Spleen (tissue), 11 donors: ENCODE results near the gene SPG7. TPM values are rescaled to one million over a fixed set of nuclear protein-coding genes. Genes with fewer than 3 reads are reported as not detected.

Experiments used
- DNase-seq: peaks from one replicate; pipeline ENCODE4 v3.0.0-alpha.2; 2020
- H3K27ac ChIP-seq, 8 donors: fragments of 200-600 bp; sonication (generic) in 7 of 8; 1 replicate in 4 of 8; 2 replicates in 4 of 8; pipeline versions ENCODE4 v1.5.0 to v1.8.0; 2016 to 2021; ENCODE audit warnings: inconsistent platforms in 4 of 8, mild to moderate bottlenecking in 4 of 8, moderate library complexity in 1 of 8
- H3K27me3 ChIP-seq, 7 donors: fragments of 200-600 bp; sonication (generic) in 6 of 7; replicated peaks in 1 of 7; 1 replicate in 4 of 7; 2 replicates in 3 of 7; pipeline versions ENCODE4 v1.5.0 to v1.8.0; 2016 to 2021; ENCODE audit warnings: inconsistent platforms in 3 of 7, mild to moderate bottlenecking in 1 of 7
- H3K36me3 ChIP-seq, 6 donors: fragments of 200-600 bp; sonication (generic) in 5 of 6; 1 replicate in 4 of 6; 2 replicates in 2 of 6; pipeline versions ENCODE4 v1.5.0 to v1.8.0; 2016 to 2021; ENCODE audit warnings: inconsistent platforms in 2 of 6
- H3K4me1 ChIP-seq, 6 donors: fragments of 200-600 bp; sonication (generic) in 5 of 6; 1 replicate in 3 of 6; 2 replicates in 3 of 6; pipeline versions ENCODE4 v1.5.0 to v1.8.0; 2016 to 2021; ENCODE audit warnings: inconsistent platforms in 3 of 6
- H3K4me3 ChIP-seq, 8 donors: fragments of 200-600 bp; sonication (generic) in 7 of 8; 1 replicate in 4 of 8; 2 replicates in 4 of 8; pipeline versions ENCODE4 v1.5.0 to v1.8.0; 2016 to 2021; ENCODE audit warnings: inconsistent platforms in 4 of 8, mild to moderate bottlenecking in 4 of 8, moderate library complexity in 2 of 8
- H3K9me3 ChIP-seq, 8 donors: fragments of 200-600 bp; sonication (generic) in 7 of 8; 1 replicate in 4 of 8; 2 replicates in 4 of 8; pipeline versions ENCODE4 v1.5.0 to v1.8.0; 2016 to 2021; ENCODE audit warnings: inconsistent platforms in 4 of 8
- POLR2A ChIP-seq, 3 donors: fragments of 450-650 bp; IDR thresholded peaks; one replicate each; pipeline ENCODE4 v1.5.1; 2017; ENCODE audit warnings: antibody characterized with exemption in 3 of 3, mild to moderate bottlenecking in 1 of 3
- POLR2AphosphoS5 ChIP-seq, 3 donors: sonication (generic); formaldehyde crosslinking; IDR thresholded peaks; one replicate each; pipeline ENCODE4 v1.5.1; 2017; ENCODE audit warnings: antibody characterized with exemption in 3 of 3
- WGBS, 5 donors: extraction: QIAGEN DNeasy Blood & Tissue Kit in 3 of 5; methylation state at CpG; one replicate each; pipeline versions ENCODE4 v1.1.5 to v1.1.7; 2013 to 2018; 5-methylcytosine and 5-hydroxymethylcytosine counted together
- intact Hi-C: fragments of 100-400 bp; cut with DNase I; formaldehyde crosslinking; loops from one replicate; pipeline ENCODE4 v1.15.0; 2023; ENCODE audit warnings: low total_unique reads
- polyA plus RNA-seq, 3 donors: library from polyadenylated mRNA; stranded (reverse); fragments of 200-250 nt; gene quantifications; one replicate each; pipeline ENCODE4 v1.2.1, GENCODE V29; 2013
- total RNA-seq, 7 donors: library from RNA; depleted of rRNA in 3 of 7; stranded (reverse); fragments of >200 nt in 3 of 7; fragmentation: NEBNext Ultra II Directional in 4 of 7; extraction: Animal tissue kit (Norgen Biotek cat#: 25700) in 4 of 7; gene quantifications; one replicate each; pipeline versions ENCODE4 v1.1.0 to v1.2.1, GENCODE V29; 2016 to 2021
- TF ChIP-seq, protein P1 (sequence below), 11 experiments: fragments of 200-600 bp in 7 of 11; fragments of 450-650 bp in 4 of 11; sonication (generic) in 4 of 11; IDR thresholded peaks in 8 of 11; conservative IDR thresholded peaks in 3 of 11; 1 replicate in 7 of 11; 2 replicates in 4 of 11; pipeline versions ENCODE4 v1.4.0 to v1.8.0; 2016 to 2021; ENCODE audit warnings: antibody characterized with exemption in 11 of 11, inconsistent platforms in 4 of 11, mild to moderate bottlenecking in 1 of 11
- donor health status: healthy with polysubstance abuse.
- donor health status: DM: no; HTN: no; CAD: no; lungs with moderate emphysema.
- donor health status: DM: no; HTN: no; CAD: no.
- donor health status: Bipolar disorder and iron deficiency.
- donor health status: healthy.
- donor health status: DM: no; HTN: no; CAD: no.
- donor health status: DM: yes; HTN: yes; CAD: no.

The SPG7 gene
- total and polyA plus RNA-seq, 10 donors: 64.5 to 260 (median 144) TPM

DNA sequence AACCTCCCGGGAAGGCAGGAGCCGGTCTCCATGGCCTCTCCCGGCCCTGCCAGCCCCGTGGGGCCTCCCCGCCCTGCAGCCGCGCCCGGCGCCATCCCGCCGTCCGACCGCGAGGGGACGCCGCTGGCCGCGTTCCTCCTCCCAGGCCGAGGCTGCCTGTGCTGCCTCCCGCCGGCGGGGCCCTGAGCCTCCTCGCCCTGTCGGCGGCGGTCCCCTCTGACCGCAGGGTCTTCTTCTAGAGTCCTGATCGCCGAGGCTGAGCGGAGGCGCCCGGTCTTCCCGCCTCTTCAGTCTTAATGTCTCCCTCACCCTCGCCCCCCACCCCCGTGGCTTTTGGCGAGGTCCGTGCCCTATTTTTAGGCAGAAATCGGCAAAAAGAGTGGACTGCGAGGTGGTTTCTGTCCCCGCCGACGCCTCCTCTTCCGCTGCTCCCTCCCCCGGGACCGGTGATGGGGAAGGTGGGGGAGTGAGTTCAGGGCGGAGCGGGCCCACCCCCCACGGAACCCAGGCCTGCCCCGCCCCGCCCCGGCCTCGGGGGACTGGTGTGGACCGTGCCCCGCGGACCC lies 66.6 kb downstream of the SPG7 start:
- Histone ChIP-seq H3K9me3 (no peaks in the 10 kb centered on the region), H3K4me1 (peaks cover 11 to 38% (median 25%) of the 10 kb centered on the region in 6 donors), H3K4me3 (peak overlapping the region; percentile 13 to 70 (median 37)), H3K36me3 (no peaks in the 10 kb centered on the region), H3K27me3 (peaks cover 5 to 76% (median 42%) of the 10 kb centered on the region in 7 donors), H3K27ac (no peak overlapping the region)
- TF ChIP-seq POLR2AphosphoS5 (IDR thresholded peaks at IDR 0.05) (peak in 2 of 3 donors; percentile 25 to 54), POLR2A (IDR thresholded peaks at IDR 0.05) (no peak)
- TF ChIP-seq, protein P1, sequence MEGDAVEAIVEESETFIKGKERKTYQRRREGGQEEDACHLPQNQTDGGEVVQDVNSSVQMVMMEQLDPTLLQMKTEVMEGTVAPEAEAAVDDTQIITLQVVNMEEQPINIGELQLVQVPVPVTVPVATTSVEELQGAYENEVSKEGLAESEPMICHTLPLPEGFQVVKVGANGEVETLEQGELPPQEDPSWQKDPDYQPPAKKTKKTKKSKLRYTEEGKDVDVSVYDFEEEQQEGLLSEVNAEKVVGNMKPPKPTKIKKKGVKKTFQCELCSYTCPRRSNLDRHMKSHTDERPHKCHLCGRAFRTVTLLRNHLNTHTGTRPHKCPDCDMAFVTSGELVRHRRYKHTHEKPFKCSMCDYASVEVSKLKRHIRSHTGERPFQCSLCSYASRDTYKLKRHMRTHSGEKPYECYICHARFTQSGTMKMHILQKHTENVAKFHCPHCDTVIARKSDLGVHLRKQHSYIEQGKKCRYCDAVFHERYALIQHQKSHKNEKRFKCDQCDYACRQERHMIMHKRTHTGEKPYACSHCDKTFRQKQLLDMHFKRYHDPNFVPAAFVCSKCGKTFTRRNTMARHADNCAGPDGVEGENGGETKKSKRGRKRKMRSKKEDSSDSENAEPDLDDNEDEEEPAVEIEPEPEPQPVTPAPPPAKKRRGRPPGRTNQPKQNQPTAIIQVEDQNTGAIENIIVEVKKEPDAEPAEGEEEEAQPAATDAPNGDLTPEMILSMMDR (IDR thresholded peaks at IDR 0.05 in 8 of 11, conservative IDR thresholded peaks at IDR 0.05 in 3 of 11): peak in 10 of 11 experiments; percentile 23 to 84 (median 64)
- DNase-seq: peak; percentile 85
- WGBS, 5 donors: 1 to 2% (median 1%) methylated on average over 24 to 55 of the region's 55 CpGs
- intact Hi-C loops: loop anchor here (10.0 kb wide), 1 partner anchor 70 kb away; no protein-coding TSS in a partner anchor

DNA sequence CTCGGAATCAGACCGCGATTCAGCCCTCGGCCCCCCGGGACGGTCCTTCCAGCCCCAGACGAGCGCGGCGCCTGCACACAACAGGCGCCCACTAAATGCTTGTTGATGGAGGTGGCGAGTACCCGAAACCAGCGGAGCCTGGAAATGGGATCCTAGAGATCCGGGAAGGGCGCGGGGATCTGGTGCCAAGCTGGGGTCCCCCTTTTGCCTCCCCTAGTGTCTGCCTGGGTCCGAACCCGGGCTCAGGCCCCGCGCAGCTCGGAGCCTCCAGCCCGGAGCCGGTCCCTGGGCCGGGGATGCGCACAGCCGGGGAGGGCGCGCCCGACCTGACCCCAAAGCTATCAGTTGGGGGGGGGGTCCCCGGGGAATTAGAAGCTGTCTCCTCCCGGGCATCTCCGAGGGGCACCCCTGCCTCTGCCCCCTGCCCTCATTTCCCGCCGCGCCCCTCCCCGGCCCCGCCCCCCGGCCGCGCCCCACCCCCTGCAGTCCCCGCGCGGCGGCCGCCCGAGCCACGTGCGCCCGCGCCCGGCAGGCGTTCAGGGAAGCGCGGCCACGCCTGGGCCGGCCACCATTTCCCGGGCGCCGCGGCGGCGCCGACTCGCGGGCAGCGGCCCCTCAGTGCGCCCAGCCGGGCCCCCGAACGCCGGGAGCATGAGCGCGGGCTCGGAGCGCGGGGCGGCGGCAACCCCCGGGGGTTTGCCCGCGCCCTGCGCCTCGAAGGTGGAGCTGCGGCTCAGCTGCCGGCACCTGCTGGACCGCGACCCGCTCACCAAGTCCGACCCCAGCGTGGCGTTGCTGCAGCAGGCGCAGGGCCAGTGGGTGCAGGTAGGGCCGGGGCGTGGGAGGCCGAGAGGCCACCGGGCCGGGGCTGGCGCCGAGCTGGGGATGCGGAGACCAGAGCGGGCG lies 67.3 kb downstream of the SPG7 start, which contains the start of gene CPNE7:
Gene CPNE7, plus strand, starts transcription at position 512 of the 906 bp plus-strand sequence. Its CDS starts 140 bp downstream, at position 652.
- 0 to 3% (median 2%) methylated on average over 6 to 103 of the region's 103 CpGs for WGBS, 5 donors
- intact Hi-C loops: loop anchor here (10.0 kb wide), 1 partner anchor 69 kb away; no protein-coding TSS in a partner anchor
- Histone ChIP-seq H3K27ac (no peak within 1 kb of the TSS), H3K36me3 (no peaks in the 10 kb centered on the region), H3K4me3 (peak within 1 kb of the TSS; percentile 13 to 70 (median 37)), H3K9me3 (no peaks in the 10 kb centered on the region), H3K4me1 (peaks cover 11 to 38% (median 25%) of the 10 kb centered on the region in 6 donors), H3K27me3 (peaks cover 5 to 69% (median 40%) of the 10 kb centered on the region in 7 donors)
- TF ChIP-seq, protein P1 (IDR thresholded peaks at IDR 0.05 in 8 of 11, conservative IDR thresholded peaks at IDR 0.05 in 3 of 11): no peak
- TF ChIP-seq POLR2A (IDR thresholded peaks at IDR 0.05) (no peak), POLR2AphosphoS5 (IDR thresholded peaks at IDR 0.05) (no peak)
- no peak for DNase-seq

DNA sequence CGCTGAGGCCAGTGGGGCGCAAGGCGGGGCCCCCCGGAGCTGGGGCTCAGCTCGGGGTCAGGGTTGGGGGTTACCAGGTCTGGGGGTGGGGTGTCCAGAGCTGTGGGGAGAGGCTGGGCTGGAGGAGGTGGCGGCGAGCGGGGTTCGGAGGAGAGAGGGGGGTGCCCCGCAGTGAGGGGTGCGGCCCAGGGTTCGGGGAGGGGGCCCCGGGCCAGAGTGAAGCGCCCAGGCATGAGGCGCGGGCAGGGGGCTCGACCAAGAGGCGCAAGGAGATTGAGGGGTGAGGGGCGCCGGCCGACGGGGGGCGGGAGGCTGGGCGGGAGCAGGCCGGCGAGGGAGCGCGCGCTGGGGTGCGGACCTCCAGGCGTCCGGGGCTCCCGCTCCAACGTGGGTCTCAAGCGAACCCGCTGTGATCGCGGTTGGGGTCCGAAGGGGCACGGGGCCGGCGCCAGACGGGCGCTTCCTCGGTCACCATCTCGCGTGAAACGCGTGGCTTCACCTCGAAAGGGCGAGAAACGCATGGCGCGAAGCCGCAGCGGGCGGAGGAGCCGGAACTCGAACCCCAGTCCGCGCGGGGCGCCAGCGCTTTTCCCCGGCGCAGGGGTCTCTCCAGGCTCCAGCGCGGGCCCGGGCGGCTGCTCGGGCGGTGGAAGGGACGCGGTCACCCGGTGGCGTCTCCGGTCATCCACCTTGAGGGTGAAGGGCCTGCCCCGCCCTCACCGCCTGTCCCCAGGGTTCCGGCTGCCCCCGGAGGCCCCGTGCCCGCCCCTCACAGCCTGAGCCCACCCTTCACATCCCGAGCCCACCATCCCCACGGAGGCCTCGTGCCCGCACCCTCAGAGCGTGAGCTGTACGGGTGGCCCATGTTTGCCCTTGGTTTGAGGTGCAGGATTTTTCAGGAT lies 68.2 kb downstream of the SPG7 start:
- H3K4me1 ChIP-seq: peaks cover 11 to 38% (median 25%) of the 10 kb centered on the region in 6 donors
- TF ChIP-seq, protein P1 (IDR thresholded peaks at IDR 0.05 in 8 of 11, conservative IDR thresholded peaks at IDR 0.05 in 3 of 11): no peak
- TF ChIP-seq POLR2A (IDR thresholded peaks at IDR 0.05) (no peak), POLR2AphosphoS5 (IDR thresholded peaks at IDR 0.05) (no peak)
- peak overlapping the region in 5 of 8 donors; percentile 17 to 70 (median 38) for H3K4me3 ChIP-seq
- H3K9me3 ChIP-seq: no peaks in the 10 kb centered on the region
- H3K27ac ChIP-seq: no peak overlapping the region
- intact Hi-C loops: loop anchor here (10.0 kb wide), 1 partner anchor 68 kb away; no protein-coding TSS in a partner anchor
- H3K27me3 ChIP-seq: peaks cover 5 to 64% (median 40%) of the 10 kb centered on the region in 7 donors
- WGBS, 5 donors: 32 to 52% (median 44%) methylated on average over 62 to 89 of the region's 89 CpGs
- DNase-seq: no peak
- H3K36me3 ChIP-seq: no peaks in the 10 kb centered on the region
